Mucosa of stomach (tissue), 1 donor: ENCODE measurements around the gene SMIM36.
"Not testable (repeated sequence)": the region's sequence is repeated elsewhere in the genome, so short reads cannot be mapped to it uniquely, and the experiment has no call there.

Experiments used
- H3K27me3 ChIP-seq: one replicate; pipeline ENCODE4 v1.7.0; 2013; ENCODE audit warnings: mild to moderate bottlenecking, low read length; ENCODE audit not compliant: control insufficient read depth, insufficient read depth
- H3K36me3 ChIP-seq: one replicate; pipeline ENCODE4 v1.7.0; 2013; ENCODE audit warnings: low read length; ENCODE audit not compliant: control insufficient read depth, insufficient read depth
- H3K4me1 ChIP-seq: one replicate; pipeline ENCODE4 v1.7.0; 2013; ENCODE audit warnings: mild to moderate bottlenecking, low read length; ENCODE audit not compliant: control insufficient read depth, insufficient read depth
- H3K4me3 ChIP-seq: one replicate; pipeline ENCODE4 v1.7.0; 2013; ENCODE audit warnings: low read length
- H3K9ac ChIP-seq: one replicate; pipeline ENCODE4 v1.7.0; 2013; ENCODE audit warnings: mild to moderate bottlenecking, low read length, moderate library complexity
- H3K9me3 ChIP-seq: one replicate; pipeline ENCODE4 v1.7.0; 2013; ENCODE audit warnings: mild to moderate bottlenecking, low read length, moderate library complexity; ENCODE audit not compliant: control insufficient read depth
- donor health status: Pancreatic carcinoma.

Gene SMIM36

GRCh38 chr17:55410722-55411462 lies 100.4 kb downstream of the SMIM36 start:
- Histone ChIP-seq H3K9ac (no peak overlapping the region), H3K36me3 (no peaks in the 10 kb centered on the region), H3K9me3 (no peaks in the 10 kb centered on the region)

GRCh38 chr17:55409030-55409800 lies 102.0 kb downstream of the SMIM36 start:
- H3K9ac ChIP-seq, result no peak overlapping the region
- no peaks in the 10 kb centered on the region for H3K36me3 ChIP-seq
- no peaks in the 10 kb centered on the region for H3K9me3 ChIP-seq

More at GRCh38 chr17:55410722-55411462, 100.4 kb downstream of the SMIM36 start:
- H3K4me3 ChIP-seq, result no peak overlapping the region
- no peaks in the 10 kb centered on the region for H3K27me3 ChIP-seq
- no peaks in the 10 kb centered on the region for H3K4me1 ChIP-seq

DNA sequence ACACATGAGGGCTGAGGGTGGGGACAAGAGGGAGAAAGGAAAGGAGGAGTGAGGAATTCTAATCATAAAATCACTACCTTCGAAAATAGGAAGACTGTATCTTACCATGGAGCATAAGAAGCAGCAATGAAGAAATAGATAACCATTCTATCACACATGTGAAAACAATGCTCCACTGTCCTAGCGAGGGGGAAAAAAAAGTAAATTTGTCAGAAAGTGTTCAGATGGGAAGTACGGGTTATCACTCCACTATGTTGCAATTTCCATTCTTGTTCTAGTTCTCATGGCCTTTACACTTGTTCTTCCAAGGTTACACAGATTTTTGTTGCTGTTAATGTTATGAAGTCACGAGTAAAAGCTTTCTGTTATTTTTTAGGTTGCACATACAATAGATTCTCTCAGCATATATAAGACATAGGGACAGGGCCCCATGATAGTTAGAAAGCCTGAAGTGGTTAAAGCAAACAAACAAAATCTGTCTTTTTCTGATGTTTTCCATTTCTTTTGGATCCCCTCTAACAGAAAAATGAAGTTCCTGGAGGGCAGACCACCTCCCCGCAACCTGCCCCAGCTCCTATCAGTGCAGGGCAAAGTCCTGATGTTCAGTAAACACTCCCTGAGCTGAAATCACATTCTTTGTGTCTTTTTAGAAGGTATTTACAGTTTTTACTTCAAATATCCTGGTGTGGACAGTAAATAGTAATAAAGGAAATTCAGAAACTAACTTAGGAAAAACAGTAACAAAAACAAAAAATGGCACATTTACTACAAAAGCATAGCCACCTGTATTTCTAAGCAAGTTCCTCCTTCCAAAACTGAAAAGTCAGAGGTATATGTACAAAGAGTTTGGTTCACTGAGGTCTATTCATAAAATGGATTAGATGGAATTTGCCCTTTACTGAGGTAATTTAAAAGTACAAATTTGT lies 103.3 kb downstream of the SMIM36 start:
- Histone ChIP-seq H3K27me3 (no peaks in the 10 kb centered on the region), H3K9me3 (no peaks in the 10 kb centered on the region), H3K4me3 (no peak overlapping the region), H3K9ac (no peak overlapping the region), H3K36me3 (no peaks in the 10 kb centered on the region), H3K4me1 (no peaks in the 10 kb centered on the region)

More at GRCh38 chr17:55409030-55409800, 102.0 kb downstream of the SMIM36 start:
- no peak overlapping the region for H3K4me3 ChIP-seq
- H3K4me1 ChIP-seq, result no peaks in the 10 kb centered on the region
- H3K27me3 ChIP-seq, result no peaks in the 10 kb centered on the region

- peaks cover 7% of the 10 kb centered on the region for H3K4me1 ChIP-seq
- H3K27me3 ChIP-seq, result no peaks in the 10 kb centered on the region
- no peaks in the 10 kb centered on the region for H3K36me3 ChIP-seq
Observed at GRCh38 chr17:55405600-55405999, 105.7 kb downstream of the SMIM36 start.

GRCh38 chr17:55404197-55404596 lies 107.1 kb downstream of the SMIM36 start:
- not testable (repeated sequence) for H3K4me3 ChIP-seq, H3K27me3 ChIP-seq, H3K9me3 ChIP-seq, H3K4me1 ChIP-seq, H3K36me3 ChIP-seq, H3K9ac ChIP-seq

More at GRCh38 chr17:55405600-55405999, 105.7 kb downstream of the SMIM36 start:
- H3K4me3 ChIP-seq, result no peak overlapping the region
- no peak overlapping the region for H3K9ac ChIP-seq
- no peaks in the 10 kb centered on the region for H3K9me3 ChIP-seq

DNA sequence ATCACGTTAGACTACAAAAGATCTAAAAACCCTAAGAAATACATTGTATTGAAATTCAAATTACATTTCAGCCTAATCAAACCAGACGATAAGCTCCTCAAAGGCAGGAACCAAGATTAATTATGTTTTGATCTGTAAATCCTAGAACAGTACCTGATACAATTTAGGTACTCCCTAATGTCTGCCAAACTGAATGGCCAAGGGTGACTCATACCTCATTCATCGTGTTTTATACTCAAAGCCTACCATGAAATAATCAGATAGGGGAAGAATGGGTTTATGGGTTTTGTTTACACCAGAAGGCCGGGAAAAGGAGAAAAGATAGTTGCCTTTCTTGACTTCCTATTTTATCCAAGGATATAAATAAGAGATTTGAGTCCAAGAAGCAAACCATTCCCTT lies 108.9 kb downstream of the SMIM36 start:
- Histone ChIP-seq H3K9ac (no peak overlapping the region), H3K9me3 (no peaks in the 10 kb centered on the region), H3K27me3 (no peaks in the 10 kb centered on the region), H3K36me3 (no peaks in the 10 kb centered on the region), H3K4me3 (no peak overlapping the region), H3K4me1 (peaks cover 7% of the 10 kb centered on the region)
